Mucosa of descending colon (tissue), 3 donors: ENCODE results near the gene ST6GALNAC1. TPM values are rescaled to one million over a fixed set of nuclear protein-coding genes. Genes with fewer than 3 reads are reported as not detected.

Experiments
- ATAC-seq: fragments of 200-7000 bp; cut with Tn5 transposase; one replicate; pipeline ENCODE4 v1.9.1; 2020; ENCODE audit warnings: mild to moderate bottlenecking, moderate library complexity
- DNase-seq, 3 donors: peaks; one replicate each; pipeline ENCODE4 v3.0.0-alpha.2; 2020
- H3K36me3 ChIP-seq: fragments of 200-600 bp; one replicate; pipeline ENCODE4 v1.8.0; 2021; ENCODE audit warnings: low read depth, mild to moderate bottlenecking
- H3K4me1 ChIP-seq: fragments of 200-600 bp; one replicate; pipeline ENCODE4 v1.8.0; 2021; ENCODE audit warnings: low read depth, mild to moderate bottlenecking
- H3K4me3 ChIP-seq: fragments of 200-600 bp; one replicate; pipeline ENCODE4 v1.8.0; 2021; ENCODE audit warnings: mild to moderate bottlenecking
- H3K9me3 ChIP-seq: fragments of 200-600 bp; one replicate; pipeline ENCODE4 v1.8.0; 2021; ENCODE audit warnings: mild to moderate bottlenecking
- intact Hi-C, 2 donors: fragments of 100-400 bp; cut with DNase I in 1 of 2; cut with micrococcal nuclease in 1 of 2; formaldehyde crosslinking; loops; one replicate each; pipeline versions ENCODE4 v1.11.0 to v1.11.1; 2022; cut with DNase I, micrococcal nuclease
- total RNA-seq, 3 donors: library from RNA; stranded (reverse); fragmentation: NEBNext Ultra II Directional in 2 of 3; extraction: Animal tissue kit (Norgen Biotek cat#: 25700) in 2 of 3; gene quantifications; one replicate each; pipeline versions ENCODE4 v1.2.1 to v1.2.4, GENCODE V29; 2021 to 2023
- TF ChIP-seq, protein P1 (sequence below): fragments of 200-600 bp; IDR thresholded peaks from one replicate; pipeline ENCODE4 v1.8.0; 2022; ENCODE audit warnings: antibody characterized with exemption, mild to moderate bottlenecking
- donor health status: DM: no; HTN: no; CAD: no; lungs with moderate emphysema.
- donor health status: DM: no; HTN: no; CAD: no.
- donor health status: DM: no; HTN: yes; CAD: no.

The ST6GALNAC1 gene
- total RNA-seq, 3 donors from 2014 or later, result 90.2 to 363 (median 336) TPM

DNA sequence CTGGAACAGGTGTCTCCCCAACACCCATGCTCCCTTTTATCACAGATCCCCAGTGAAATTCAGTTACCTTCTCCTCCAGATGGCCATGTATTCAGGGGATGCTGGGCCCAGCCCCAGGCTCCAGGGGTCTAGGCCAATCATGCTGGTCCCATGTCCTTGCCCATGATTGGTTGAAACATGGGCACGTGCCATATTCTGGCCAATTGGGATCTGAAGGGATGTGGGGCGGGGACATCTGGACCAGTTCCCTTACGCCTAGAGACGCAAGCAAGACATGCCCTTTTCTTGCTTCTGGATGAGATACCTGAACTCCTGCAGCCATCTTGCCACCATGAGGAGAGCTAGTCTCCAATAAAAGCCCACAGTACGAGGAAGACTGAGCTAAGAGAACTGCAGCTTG lies 31.0 kb upstream of the ST6GALNAC1 start:
- Histone ChIP-seq H3K36me3 (no peaks in the 10 kb centered on the region), H3K9me3 (no peaks in the 10 kb centered on the region), H3K4me3 (no peak overlapping the region), H3K4me1 (peaks cover 28% of the 10 kb centered on the region)
- DNase-seq, result peak in 1 of 3 donors; percentile 28
- no peak for ATAC-seq
- TF ChIP-seq, protein P1, sequence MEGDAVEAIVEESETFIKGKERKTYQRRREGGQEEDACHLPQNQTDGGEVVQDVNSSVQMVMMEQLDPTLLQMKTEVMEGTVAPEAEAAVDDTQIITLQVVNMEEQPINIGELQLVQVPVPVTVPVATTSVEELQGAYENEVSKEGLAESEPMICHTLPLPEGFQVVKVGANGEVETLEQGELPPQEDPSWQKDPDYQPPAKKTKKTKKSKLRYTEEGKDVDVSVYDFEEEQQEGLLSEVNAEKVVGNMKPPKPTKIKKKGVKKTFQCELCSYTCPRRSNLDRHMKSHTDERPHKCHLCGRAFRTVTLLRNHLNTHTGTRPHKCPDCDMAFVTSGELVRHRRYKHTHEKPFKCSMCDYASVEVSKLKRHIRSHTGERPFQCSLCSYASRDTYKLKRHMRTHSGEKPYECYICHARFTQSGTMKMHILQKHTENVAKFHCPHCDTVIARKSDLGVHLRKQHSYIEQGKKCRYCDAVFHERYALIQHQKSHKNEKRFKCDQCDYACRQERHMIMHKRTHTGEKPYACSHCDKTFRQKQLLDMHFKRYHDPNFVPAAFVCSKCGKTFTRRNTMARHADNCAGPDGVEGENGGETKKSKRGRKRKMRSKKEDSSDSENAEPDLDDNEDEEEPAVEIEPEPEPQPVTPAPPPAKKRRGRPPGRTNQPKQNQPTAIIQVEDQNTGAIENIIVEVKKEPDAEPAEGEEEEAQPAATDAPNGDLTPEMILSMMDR, result no peak
- intact Hi-C loops, result no loop called here

DNA sequence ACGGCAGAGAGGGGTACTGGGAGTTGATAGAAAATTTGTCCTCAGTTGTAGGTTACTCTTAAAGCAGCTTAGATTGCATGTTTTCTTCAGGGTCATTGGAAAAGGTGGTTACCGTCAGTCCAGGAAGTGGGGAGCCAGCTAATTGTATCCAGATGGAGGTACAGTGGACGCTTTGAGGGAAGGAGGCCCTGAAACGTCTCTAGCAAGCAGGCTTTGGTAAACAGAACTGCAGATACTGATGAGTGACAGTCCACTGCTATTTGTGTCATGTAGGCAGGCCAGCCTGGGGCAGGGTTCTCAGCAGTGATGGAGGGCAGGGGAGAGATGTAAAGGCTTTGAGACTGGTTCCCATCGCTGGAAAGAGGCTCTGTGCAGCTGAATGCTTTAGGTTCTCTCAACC lies 30.2 kb upstream of the ST6GALNAC1 start:
- TF ChIP-seq, protein P1, result no peak
- H3K36me3 ChIP-seq, result no peaks in the 10 kb centered on the region
- intact Hi-C loops, result no loop called here
- DNase-seq, result no peak
- peaks cover 23% of the 10 kb centered on the region for H3K4me1 ChIP-seq
- ATAC-seq, result no peak
- no peaks in the 10 kb centered on the region for H3K9me3 ChIP-seq
- no peak overlapping the region for H3K4me3 ChIP-seq

DNA sequence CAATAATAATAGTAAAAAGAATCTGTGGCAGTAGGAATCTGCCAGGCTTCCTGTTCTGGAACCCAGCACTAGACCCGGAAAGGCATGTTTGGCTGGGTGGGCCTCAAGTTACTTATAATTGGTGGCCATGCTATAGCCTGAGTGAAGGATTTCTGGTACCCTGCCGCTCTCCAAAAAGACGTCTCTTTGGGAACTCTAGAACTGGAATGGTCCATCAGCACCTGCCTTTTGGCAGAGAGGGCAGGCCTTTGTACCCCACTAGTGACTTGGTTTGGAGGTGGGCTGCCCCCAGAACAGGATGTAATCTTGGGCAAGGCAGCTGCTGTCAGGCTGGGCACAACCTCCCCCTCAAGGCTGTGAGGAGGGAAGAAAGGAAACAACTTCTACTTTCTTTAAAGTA lies 29.3 kb upstream of the ST6GALNAC1 start:
- TF ChIP-seq, protein P1, result no peak
- peaks cover 19% of the 10 kb centered on the region for H3K4me1 ChIP-seq
- no peaks in the 10 kb centered on the region for H3K9me3 ChIP-seq
- ATAC-seq (no peak), DNase-seq (no peak)
- intact Hi-C loops, result no loop called here
- H3K36me3 ChIP-seq, result no peaks in the 10 kb centered on the region
- H3K4me3 ChIP-seq, result no peak overlapping the region

DNA sequence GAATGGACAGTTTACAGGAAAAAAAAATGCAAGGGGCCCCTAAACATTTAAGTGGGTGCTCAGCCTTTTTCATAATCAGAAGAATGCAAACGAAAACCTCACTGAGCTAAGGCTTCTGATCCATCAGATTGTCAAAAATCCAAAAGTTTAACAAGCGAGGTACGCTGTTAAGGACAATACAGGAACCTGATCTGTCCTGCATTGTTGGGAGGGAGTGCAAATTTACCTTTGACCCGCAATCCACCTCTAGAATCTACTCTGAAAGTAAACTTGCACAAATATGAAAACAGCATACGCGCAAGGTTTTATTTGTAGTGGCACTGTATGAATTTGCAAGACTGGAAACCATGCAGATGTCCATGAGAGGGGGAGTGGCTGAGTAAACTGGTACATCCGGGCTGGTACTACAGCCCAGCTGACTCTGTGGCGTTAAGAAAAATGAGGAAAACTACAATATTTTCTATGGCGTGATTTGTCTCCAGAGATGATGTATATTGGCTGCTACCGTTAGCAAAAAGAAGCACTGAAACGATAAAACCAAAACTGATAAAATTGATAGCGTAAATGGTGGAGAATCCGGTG lies 28.8 kb upstream of the ST6GALNAC1 start:
- no peaks in the 10 kb centered on the region for H3K9me3 ChIP-seq
- intact Hi-C loops, result no loop called here
- H3K4me3 ChIP-seq, result peak overlapping the region; percentile 27
- TF ChIP-seq, protein P1, result no peak
- no peaks in the 10 kb centered on the region for H3K36me3 ChIP-seq
- ATAC-seq, result peak; percentile 48
- DNase-seq, result peak in 1 of 3 donors; percentile 73
- H3K4me1 ChIP-seq, result peaks cover 19% of the 10 kb centered on the region

DNA sequence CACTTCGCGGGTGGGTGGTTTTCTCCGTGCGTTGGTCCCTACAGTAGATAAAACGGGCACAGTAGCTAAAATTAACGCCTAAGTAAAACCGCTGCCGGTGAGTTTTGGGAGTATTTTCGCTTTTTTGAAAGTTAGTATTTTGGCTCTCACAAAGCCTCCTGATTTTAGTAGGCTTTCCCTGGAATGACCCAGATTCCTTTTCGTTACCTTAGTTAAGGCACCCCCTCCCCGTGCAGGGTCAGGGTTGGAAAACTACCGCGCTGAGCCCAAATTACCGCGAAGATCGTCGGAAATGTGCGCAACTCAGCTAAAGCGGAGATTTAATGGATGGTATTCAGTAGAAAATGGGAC lies 28.3 kb upstream of the ST6GALNAC1 start:
- intact Hi-C loops, result no loop called here
- Histone ChIP-seq H3K36me3 (no peaks in the 10 kb centered on the region), H3K9me3 (no peaks in the 10 kb centered on the region), H3K4me3 (peak overlapping the region; percentile 27), H3K4me1 (peaks cover 19% of the 10 kb centered on the region)
- no peak for ATAC-seq
- TF ChIP-seq, protein P1, result no peak
- DNase-seq, result no peak
